HG02763 (cell line): Measurements from ENCODE around the gene NEDD4L.

Experiments used
- ATAC-seq: cut with Tn5 transposase; IDR thresholded peaks from one replicate; pipeline ENCODE4 v1.9.1; 2021; ENCODE audit warnings: mild to moderate bottlenecking, moderate library complexity; ENCODE audit not compliant: unreplicated experiment

Gene NEDD4L

GRCh38 chr18:58088691-58089065 is 44.7 kb downstream of the NEDD4L start:
- ATAC-seq = no peak

- peak; percentile 86 for ATAC-seq
Measured at GRCh38 chr18:58091099-58091611, 47.1 kb downstream of the NEDD4L start.

- ATAC-seq = no peak
Measured at GRCh38 chr18:58093311-58093803, 49.3 kb downstream of the NEDD4L start.

- no peak for ATAC-seq
Measured at GRCh38 chr18:58095222-58095621, 51.2 kb downstream of the NEDD4L start.

- no peak for ATAC-seq
Measured at GRCh38 chr18:58095655-58096054, 51.6 kb downstream of the NEDD4L start.

GRCh38 chr18:58096658-58097057 is 52.6 kb downstream of the NEDD4L start:
- ATAC-seq = no peak

GRCh38 chr18:58097121-58097906 is 53.3 kb downstream of the NEDD4L start:
- no peak for ATAC-seq

GRCh38 chr18:58097907-58098166 is 53.8 kb downstream of the NEDD4L start:
- ATAC-seq = no peak

GRCh38 chr18:58098706-58099105 is 54.7 kb downstream of the NEDD4L start:
- ATAC-seq = no peak

GRCh38 chr18:58100154-58100553 is 56.1 kb downstream of the NEDD4L start:
- ATAC-seq = no peak

GRCh38 chr18:58101291-58101794 is 57.3 kb downstream of the NEDD4L start:
- ATAC-seq = no peak

- ATAC-seq = no peak
Measured at GRCh38 chr18:58102018-58102417, 58.0 kb downstream of the NEDD4L start.

- no peak for ATAC-seq
Measured at GRCh38 chr18:58102875-58103274, 58.8 kb downstream of the NEDD4L start.

- no peak for ATAC-seq
Measured at GRCh38 chr18:58103339-58103985, 59.4 kb downstream of the NEDD4L start.

- no peak for ATAC-seq
Measured at GRCh38 chr18:58104096-58104495, 60.1 kb downstream of the NEDD4L start.

- ATAC-seq = no peak
Measured at GRCh38 chr18:58105206-58105887, 61.3 kb downstream of the NEDD4L start.

GRCh38 chr18:58105888-58106260 is 61.8 kb downstream of the NEDD4L start:
- ATAC-seq = no peak

- no peak for ATAC-seq
Measured at GRCh38 chr18:58106289-58107070, 62.5 kb downstream of the NEDD4L start.

- ATAC-seq = no peak
Measured at GRCh38 chr18:58109256-58109655, 65.2 kb downstream of the NEDD4L start.

GRCh38 chr18:58110398-58110797 is 66.4 kb downstream of the NEDD4L start:
- ATAC-seq = no peak

GRCh38 chr18:58112174-58112573 is 68.1 kb downstream of the NEDD4L start:
- ATAC-seq = no peak
